Neural progenitor cell (in vitro differentiated cells): ENCODE data around the gene ZBP1. TPM values are rescaled to one million over a fixed set of nuclear protein-coding genes. Genes with fewer than 3 reads are reported as not detected.

ENCODE experiments used
- DNase-seq: peaks from one replicate; pipeline ENCODE4 v3.0.0-alpha.2; 2016; ENCODE audit warnings: low spot score
- H2AFZ ChIP-seq: fragments of 200-600 bp; sonication (generic); replicated peaks from 2 replicates; pipeline ENCODE4 v1.6.1; 2016; ENCODE audit warnings: antibody characterized with exemption
- H3F3A ChIP-seq: fragments of 200-600 bp; sonication (generic); 2 replicates; pipeline ENCODE4 v1.6.1; 2016; ENCODE audit warnings: antibody characterized with exemption, low read depth
- H3K27ac ChIP-seq: fragments of 200-600 bp; sonication (generic); 2 replicates; pipeline ENCODE4 v1.5.1; 2016; ENCODE audit warnings: mild to moderate bottlenecking
- H3K27me3 ChIP-seq: fragments of 200-600 bp; sonication (generic); 2 replicates; pipeline ENCODE4 v1.6.1; 2016; ENCODE audit warnings: mild to moderate bottlenecking, moderate library complexity
- H3K36me3 ChIP-seq: fragments of 200-600 bp; sonication (generic); 2 replicates; pipeline ENCODE4 v1.5.1; 2016
- H3K4me1 ChIP-seq: fragments of 200-600 bp; sonication (generic); 2 replicates; pipeline ENCODE4 v1.6.1; 2016; ENCODE audit warnings: mixed run types
- H3K4me2 ChIP-seq: fragments of 200-600 bp; sonication (generic); 2 replicates; pipeline ENCODE4 v1.6.1; 2016
- H3K4me3 ChIP-seq: fragments of 200-600 bp; sonication (generic); 2 replicates; pipeline ENCODE4 v1.5.1; 2016
- H3K79me2 ChIP-seq: fragments of 200-600 bp; sonication (generic); 2 replicates; pipeline ENCODE4 v1.6.1; 2016; ENCODE audit warnings: low read depth
- H3K9ac ChIP-seq: fragments of 200-600 bp; sonication (generic); 2 replicates; pipeline ENCODE4 v1.6.1; 2016
- H3K9me3 ChIP-seq: fragments of 200-600 bp; sonication (generic); 2 replicates; pipeline ENCODE4 v1.5.1; 2016; ENCODE audit warnings: low read depth
- H4K20me1 ChIP-seq: fragments of 200-600 bp; sonication (generic); 2 replicates; pipeline ENCODE4 v1.6.1; 2016; ENCODE audit warnings: low read depth
- H3K27ac Mint-ChIP-seq: 3 replicates; pipeline ENCODE4 v1.8.0; 2021; ENCODE audit warnings: mixed read lengths
- H3K27me3 Mint-ChIP-seq: 2 replicates; pipeline ENCODE4 v1.8.0; 2022; ENCODE audit warnings: low read depth, mild to moderate bottlenecking, inconsistent platforms, moderate library complexity, mixed read lengths; ENCODE audit not compliant: insufficient read depth
- H3K36me3 Mint-ChIP-seq: 3 replicates; pipeline ENCODE4 v1.8.0; 2021; ENCODE audit warnings: mixed read lengths
- H3K4me1 Mint-ChIP-seq: 3 replicates; pipeline ENCODE4 v1.8.0; 2021; ENCODE audit warnings: mixed read lengths
- H3K4me3 Mint-ChIP-seq: 3 replicates; pipeline ENCODE4 v1.8.0; 2021; ENCODE audit warnings: mild to moderate bottlenecking, moderate library complexity, mixed read lengths
- H3K9me3 Mint-ChIP-seq: 3 replicates; pipeline ENCODE4 v1.8.0; 2020; ENCODE audit warnings: mixed read lengths
- CTCF ChIP-seq: fragments of 200-600 bp; sonication (generic); IDR thresholded peaks from 2 replicates; pipeline ENCODE4 v1.5.1; 2017; ENCODE audit warnings: antibody characterized with exemption, mild to moderate bottlenecking
- EZH2 ChIP-seq: fragments of 200-600 bp; sonication (generic); IDR thresholded peaks from 2 replicates; pipeline ENCODE4 v1.6.1; 2017; ENCODE audit warnings: antibody characterized with exemption, mild to moderate bottlenecking, moderate library complexity
- EZH2phosphoT487 ChIP-seq: fragments of 200-600 bp; sonication (generic); IDR thresholded peaks from 2 replicates; pipeline ENCODE4 v1.6.1; 2017; ENCODE audit warnings: antibody characterized with exemption
- total RNA-seq: library from RNA; depleted of rRNA; stranded (reverse); fragments of >200 nt; gene quantifications from 2 replicates; pipeline ENCODE4 v1.2.3, GENCODE V29; 2015; ENCODE audit warnings: low replicate concordance

The ZBP1 gene
- total RNA-seq, 1 donor from 2014 or later = not detected

- Histone ChIP-seq H4K20me1 (no peaks in the 10 kb centered on the region), H2AFZ (no peak overlapping the region), H3K36me3 (no peaks in the 10 kb centered on the region), H3K27me3 (no peaks in the 10 kb centered on the region), H3F3A (peaks cover 8% of the 10 kb centered on the region), H3K27ac (no peak overlapping the region), H3K4me1 (peaks cover 9% of the 10 kb centered on the region), H3K9ac (no peak overlapping the region), H3K4me3 (no peak overlapping the region), H3K4me2 (no peak overlapping the region), H3K9me3 (no peaks in the 10 kb centered on the region), H3K79me2 (no peaks in the 10 kb centered on the region)
- Mint-ChIP-seq H3K27ac (no peak overlapping the region), H3K27me3 (peaks cover 17% of the 10 kb centered on the region), H3K4me3 (peak overlapping the region; percentile 21), H3K4me1 (peaks cover 37% of the 10 kb centered on the region), H3K36me3 (no peaks in the 10 kb centered on the region), H3K9me3 (peaks cover 2% of the 10 kb centered on the region)
- TF ChIP-seq EZH2phosphoT487 = no peak
- TF ChIP-seq EZH2 = no peak
- no peak for TF ChIP-seq CTCF
- no peak for DNase-seq
Observed at GRCh38 chr20:57595041-57596030, 24.9 kb downstream of the ZBP1 start.

DNA sequence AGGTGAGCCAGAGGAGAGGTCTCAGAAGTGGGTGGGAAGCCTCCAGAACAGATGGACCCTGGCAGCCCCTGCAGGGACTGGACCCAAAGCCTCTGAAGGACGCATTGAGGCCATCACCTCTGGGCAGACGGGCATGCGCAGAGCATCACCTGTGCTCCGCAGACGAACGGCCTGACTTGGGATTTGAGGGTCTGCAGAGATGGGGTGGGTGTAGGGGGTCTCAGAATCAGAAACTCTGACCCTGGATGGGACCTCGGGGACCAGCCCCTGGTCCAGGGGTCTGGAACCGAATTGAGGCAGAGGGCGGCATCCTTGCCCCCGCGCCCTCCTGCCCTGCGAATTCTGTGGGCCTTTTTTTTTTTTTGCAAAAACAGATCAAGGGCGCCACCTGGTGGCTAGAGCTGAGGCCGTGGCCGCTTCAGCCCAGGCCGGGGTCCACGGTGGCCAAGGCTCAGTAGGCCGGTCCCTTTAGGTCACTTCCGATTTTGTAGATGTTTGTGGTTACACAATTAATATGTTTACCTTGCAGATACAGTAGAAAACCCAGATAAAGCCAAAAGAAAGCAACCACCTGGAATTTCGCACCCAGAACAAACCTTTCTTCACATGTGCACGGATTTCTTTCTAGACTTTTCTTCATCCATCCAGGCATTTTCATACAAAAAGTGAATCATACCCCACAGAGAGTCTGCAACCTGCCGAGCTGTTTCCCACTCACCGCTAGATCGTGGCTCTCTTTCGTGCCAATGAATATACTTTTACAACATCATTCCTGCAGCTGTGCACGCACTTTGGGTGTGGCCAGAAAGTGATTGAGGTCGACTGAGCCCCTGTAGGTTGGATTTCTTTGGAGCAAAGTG lies 25.9 kb downstream of the ZBP1 start:
- Mint-ChIP-seq H3K27ac (no peak overlapping the region), H3K27me3 (peaks cover 14% of the 10 kb centered on the region), H3K4me1 (peaks cover 30% of the 10 kb centered on the region), H3K4me3 (no peak overlapping the region), H3K36me3 (no peaks in the 10 kb centered on the region), H3K9me3 (peaks cover 2% of the 10 kb centered on the region)
- H3K9ac ChIP-seq = no peak overlapping the region
- H3K4me2 ChIP-seq = no peak overlapping the region
- H2AFZ ChIP-seq = no peak overlapping the region
- H3K4me3 ChIP-seq = no peak overlapping the region
- no peaks in the 10 kb centered on the region for H3K27me3 ChIP-seq
- H3F3A ChIP-seq = peaks cover 8% of the 10 kb centered on the region
- H3K79me2 ChIP-seq = no peaks in the 10 kb centered on the region
- H3K4me1 ChIP-seq = peaks cover 9% of the 10 kb centered on the region
- peak; percentile 79 for TF ChIP-seq CTCF
- TF ChIP-seq EZH2phosphoT487 = no peak
- no peak for TF ChIP-seq EZH2
- DNase-seq = peak; percentile 76
- no peaks in the 10 kb centered on the region for H3K9me3 ChIP-seq
- H4K20me1 ChIP-seq = no peaks in the 10 kb centered on the region
- H3K36me3 ChIP-seq = no peaks in the 10 kb centered on the region
- no peak overlapping the region for H3K27ac ChIP-seq

GRCh38 chr20:57593134-57593886 lies 26.9 kb downstream of the ZBP1 start:
- Histone ChIP-seq H3K27me3 (no peaks in the 10 kb centered on the region), H3F3A (peaks cover 8% of the 10 kb centered on the region), H3K4me2 (no peak overlapping the region), H3K36me3 (no peaks in the 10 kb centered on the region), H3K27ac (no peak overlapping the region), H3K4me3 (no peak overlapping the region), H2AFZ (no peak overlapping the region), H3K9me3 (no peaks in the 10 kb centered on the region), H4K20me1 (no peaks in the 10 kb centered on the region), H3K9ac (no peak overlapping the region), H3K79me2 (no peaks in the 10 kb centered on the region), H3K4me1 (peaks cover 7% of the 10 kb centered on the region)
- peaks cover 2% of the 10 kb centered on the region for H3K9me3 Mint-ChIP-seq
- peaks cover 22% of the 10 kb centered on the region for H3K4me1 Mint-ChIP-seq
- peak overlapping the region; percentile 93 for H3K27ac Mint-ChIP-seq
- peak; percentile 29 for DNase-seq
- H3K27me3 Mint-ChIP-seq = peaks cover 15% of the 10 kb centered on the region
- no peaks in the 10 kb centered on the region for H3K36me3 Mint-ChIP-seq
- H3K4me3 Mint-ChIP-seq = peak overlapping the region; percentile 28
- TF ChIP-seq CTCF (no peak), EZH2 (no peak), EZH2phosphoT487 (no peak)
